IMR-90 (cell line): Measurements from ENCODE around the gene AXDND1. TPM values are rescaled to one million over a fixed set of nuclear protein-coding genes. Genes with fewer than 3 reads are reported as not detected.

Experiments
- ATAC-seq: fragments of 200-7000 bp; cut with Tn5 transposase; 2 replicates; pipeline ENCODE4 v1.9.1; 2020; ENCODE audit warnings: low read depth, mild to moderate bottlenecking, moderate library complexity
- BruUV-seq: library from RNA; stranded (reverse); fragments of 400-500 nt; replicated peaks from 2 replicates; lab custom pipeline; 2021; lab: Mats Ljungman, UMichigan
- CTCF ChIA-PET: fragments of 300-600 bp; formaldehyde crosslinking; extraction: SDS; loops from one replicate; lab custom pipeline; 2021; ENCODE audit warnings: antibody characterized with exemption; lab: Yijun Ruan, JAX
- POLR2A ChIA-PET: fragments of 300-600 bp; sonication (Branson Sonifier 250); formaldehyde crosslinking; loops from one replicate; lab custom pipeline; 2022; ENCODE audit warnings: antibody characterized with exemption; ENCODE audit not compliant: unreplicated experiment; lab: Charles Lee
- DNase-seq: peaks from one replicate; pipeline ENCODE4 v3.0.0; 2013
- H2AFZ ChIP-seq: replicated peaks from 2 replicates; pipeline ENCODE3; 2013; ENCODE audit warnings: low read length, mild to moderate bottlenecking; ENCODE audit not compliant: poor library complexity
- H2AK5ac ChIP-seq: 2 replicates; pipeline ENCODE4 v1.6.1; 2013; ENCODE audit warnings: low read depth, low read length, inconsistent platforms
- H2AK9ac ChIP-seq: replicated peaks from 2 replicates; pipeline ENCODE3; 2013; ENCODE audit warnings: mild to moderate bottlenecking, low read depth, low read length, moderate library complexity; ENCODE audit not compliant: poor library complexity
- H2BK120ac ChIP-seq: 2 replicates; pipeline ENCODE4 v1.6.1; 2013; ENCODE audit warnings: low read depth, low read length, inconsistent platforms
- H2BK15ac ChIP-seq: 3 replicates; pipeline ENCODE4 v1.6.1; 2013; ENCODE audit warnings: low read depth, low read length, inconsistent platforms
- H2BK20ac ChIP-seq: 2 replicates; pipeline ENCODE4 v1.6.1; 2013; ENCODE audit warnings: low read depth, mild to moderate bottlenecking, inconsistent platforms, low read length, moderate library complexity
- H2BK5ac ChIP-seq: 2 replicates; pipeline ENCODE4 v1.6.1; 2013; ENCODE audit warnings: mild to moderate bottlenecking, low read depth, low read length, inconsistent platforms; ENCODE audit not compliant: poor library complexity, severe bottlenecking
- H3K14ac ChIP-seq: replicated peaks from 2 replicates; pipeline ENCODE4 v1.6.1; 2013; ENCODE audit warnings: low read depth, low read length, inconsistent platforms
- H3K18ac ChIP-seq: 2 replicates; pipeline ENCODE4 v1.6.1; 2013; ENCODE audit warnings: low read depth, low read length, control low read depth
- H3K23ac ChIP-seq: 2 replicates; pipeline ENCODE4 v1.6.1; 2013; ENCODE audit warnings: low read depth, low read length, inconsistent platforms
- H3K27ac ChIP-seq: 2 replicates; pipeline ENCODE4 v1.5.1; 2013; ENCODE audit warnings: mild to moderate bottlenecking, control low read depth, low read length; ENCODE audit not compliant: insufficient read depth
- H3K27me3 ChIP-seq: 2 replicates; pipeline ENCODE4 v1.6.1; 2013; ENCODE audit warnings: low read length; ENCODE audit not compliant: control insufficient read depth, insufficient read depth
- H3K36me3 ChIP-seq: 2 replicates; pipeline ENCODE4 v1.6.1; 2013; ENCODE audit warnings: low read length, mixed read lengths; ENCODE audit not compliant: control insufficient read depth, insufficient read depth
- H3K4ac ChIP-seq: 2 replicates; pipeline ENCODE4 v1.6.1; 2013; ENCODE audit warnings: low read depth, low read length, inconsistent platforms
- H3K4me1 ChIP-seq: 2 replicates; pipeline ENCODE4 v1.6.1; 2013; ENCODE audit warnings: low read length, mixed read lengths; ENCODE audit not compliant: control insufficient read depth, insufficient read depth
- H3K4me2 ChIP-seq: 2 replicates; pipeline ENCODE4 v1.6.1; 2013; ENCODE audit warnings: low read depth, mild to moderate bottlenecking, control low read depth, low read length, moderate library complexity
- H3K4me3 ChIP-seq: 2 replicates; pipeline ENCODE4 v1.5.1; 2013; ENCODE audit warnings: low read depth, mild to moderate bottlenecking, control low read depth, low read length, moderate library complexity; ENCODE audit not compliant: insufficient read depth
- H3K56ac ChIP-seq: 2 replicates; pipeline ENCODE4 v1.6.1; 2013; ENCODE audit warnings: low read length, inconsistent platforms; ENCODE audit not compliant: insufficient read depth; ENCODE audit errors: extremely low read depth
- H3K79me1 ChIP-seq, 2 experiments: 2 replicates each; pipeline ENCODE4 v1.6.1; 2013; ENCODE audit warnings: low read length in 2 of 2, inconsistent platforms in 1 of 2, low read depth in 1 of 2
- H3K9ac ChIP-seq: 2 replicates; pipeline ENCODE4 v1.6.1; 2013; ENCODE audit warnings: low read depth, low read length, control low read depth
- H3K9me1 ChIP-seq: 2 replicates; pipeline ENCODE4 v1.6.1; 2013; ENCODE audit warnings: low read length, inconsistent platforms; ENCODE audit not compliant: insufficient read depth
- H3K9me3 ChIP-seq: 2 replicates; pipeline ENCODE4 v1.6.1; 2013; ENCODE audit warnings: low read length; ENCODE audit not compliant: control insufficient read depth, insufficient read depth
- H4K20me1 ChIP-seq: 2 replicates; pipeline ENCODE4 v1.6.1; 2013; ENCODE audit warnings: low read length, inconsistent platforms; ENCODE audit not compliant: insufficient read depth
- H4K5ac ChIP-seq: 2 replicates; pipeline ENCODE4 v1.6.1; 2013; ENCODE audit warnings: mild to moderate bottlenecking, low read depth, low read length, control low read depth
- H4K8ac ChIP-seq, 2 experiments: 2 replicates each; pipeline ENCODE4 v1.6.1; 2013; ENCODE audit warnings: low read depth in 2 of 2, low read length in 2 of 2, control low read depth in 1 of 2, inconsistent platforms in 1 of 2
- H4K91ac ChIP-seq: 2 replicates; pipeline ENCODE4 v1.6.1; 2013; ENCODE audit warnings: low read depth, low read length, inconsistent platforms; ENCODE audit not compliant: insufficient read depth
- BHLHE40 ChIP-seq: fragments of 150-350 bp; IDR thresholded peaks from 2 replicates; pipeline ENCODE4 v1.6.1; 2016; ENCODE audit warnings: mild to moderate bottlenecking, low read depth, low read length
- CHD1 ChIP-seq: IDR thresholded peaks from 2 replicates; pipeline ENCODE4 v1.6.1; 2012; ENCODE audit warnings: low read depth, low read length, improper control_type of control experiment
- MXI1 ChIP-seq: IDR thresholded peaks from 2 replicates; pipeline ENCODE4 v1.6.1; 2012; ENCODE audit warnings: low read depth, mild to moderate bottlenecking, low read length, moderate library complexity, borderline replicate concordance
- RCOR1 ChIP-seq: IDR thresholded peaks from 2 replicates; pipeline ENCODE4 v1.6.1; 2012; ENCODE audit warnings: mild to moderate bottlenecking, low read length, improper control_type of control experiment; ENCODE audit not compliant: insufficient replicate concordance
- SMC3 ChIP-seq: fragments of 150-350 bp; IDR thresholded peaks from 2 replicates; pipeline ENCODE4 v1.6.1; 2016; ENCODE audit warnings: low read depth, mild to moderate bottlenecking, antibody characterized with exemption, low read length, moderate library complexity
- WGBS, 2 experiments: methylation state at CpG; one replicate each; pipeline versions ENCODE4 v1.1.5 to v1.1.7; 2013; ENCODE audit warnings: missing lambda C conversion rate in 2 of 2; ENCODE audit not compliant: insufficient read length in 1 of 2; ENCODE audit errors: extremely low coverage in 2 of 2; 5-methylcytosine and 5-hydroxymethylcytosine counted together
- dilution Hi-C: fragments of 300-500 bp; cut with HindIII; formaldehyde crosslinking; loops from one replicate; pipeline ENCODE4 v1.14.3; 2018; ENCODE audit warnings: low sequenced_read_pairs; ENCODE audit not compliant: unreplicated experiment
- in situ Hi-C: fragments of 300-500 bp; cut with MboI; formaldehyde crosslinking; loops from 3 replicates; pipeline ENCODE4 v1.14.3; 2019; ENCODE audit warnings: low sequenced_read_pairs, inconsistent platforms, mixed read lengths
- intact Hi-C: fragments of 100-400 bp; cut with micrococcal nuclease; formaldehyde crosslinking; loops from 2 replicates; pipeline ENCODE4 v1.10.0; 2022
- polyA plus RNA-seq, 3 experiments: library from polyadenylated mRNA; depleted of rRNA; stranded (reverse); fragments of >200 nt; gene quantifications; 2 replicates each; pipeline ENCODE4 v1.2.3, GENCODE V29; 2012; ENCODE audit warnings: low replicate concordance in 1 of 3
- total RNA-seq: library from RNA; depleted of rRNA; stranded (reverse); fragments of >200 nt; gene quantifications from 2 replicates; pipeline ENCODE4 v1.2.3, GENCODE V29; 2012
- TF ChIP-seq, protein P1 (sequence below): conservative IDR thresholded peaks from 2 replicates; pipeline ENCODE4 v1.5.1; 2012; ENCODE audit warnings: mild to moderate bottlenecking, low read depth, low read length, improper control_type of control experiment

AXDND1 gene
- total and polyA plus RNA-seq, 2 of the 4 experiments (the other 2 are of a cell fraction) = not detected

DNA sequence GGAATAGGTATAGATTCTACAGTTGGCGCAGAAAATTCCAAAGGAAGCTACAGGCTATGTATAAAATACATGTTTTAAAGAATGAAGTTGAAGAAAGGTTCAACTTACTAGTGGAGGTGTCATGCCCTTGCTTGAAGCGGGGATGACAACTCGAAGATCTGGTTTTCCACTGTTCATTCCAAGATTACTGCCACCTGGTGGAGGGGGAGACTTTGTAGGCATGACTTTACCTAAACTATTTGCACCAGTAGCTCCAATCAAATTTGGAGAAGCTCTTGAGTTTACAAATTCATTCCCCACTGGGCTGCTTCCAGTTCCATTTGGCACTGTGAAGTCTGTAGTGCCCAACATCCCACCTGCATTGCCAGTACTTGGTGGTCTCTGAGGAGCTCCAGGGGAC, 81.7 kb downstream of the AXDND1 start:
- Histone ChIP-seq H3K9ac (no peak overlapping the region), H3K79me1 (no peaks in the 10 kb centered on the region), H3K14ac (no peak overlapping the region), H3K18ac (no peak overlapping the region), H3K4me1 (no peaks in the 10 kb centered on the region), H4K20me1 (no peaks in the 10 kb centered on the region), H3K4me3 (no peak overlapping the region), H2AK5ac (no peak overlapping the region), H3K4me2 (no peak overlapping the region), H3K4ac (no peak overlapping the region), H3K27me3 (no peaks in the 10 kb centered on the region), H3K36me3 (no peaks in the 10 kb centered on the region), H3K27ac (no peak overlapping the region), H4K91ac (no peak overlapping the region), H2BK20ac (no peak overlapping the region), H2AFZ (no peak overlapping the region), H4K8ac (no peak overlapping the region), H2BK5ac (no peak overlapping the region), H3K9me3 (no peaks in the 10 kb centered on the region), H2BK15ac (no peak overlapping the region), H3K23ac (no peak overlapping the region), H2AK9ac (no peak overlapping the region), H3K9me1 (no peaks in the 10 kb centered on the region), H2BK120ac (no peak overlapping the region), H3K56ac (no peak overlapping the region), H4K5ac (no peak overlapping the region)
- TF ChIP-seq CHD1 = no peak
- no peak for TF ChIP-seq MXI1
- TF ChIP-seq BHLHE40 = no peak
- TF ChIP-seq, protein P1, sequence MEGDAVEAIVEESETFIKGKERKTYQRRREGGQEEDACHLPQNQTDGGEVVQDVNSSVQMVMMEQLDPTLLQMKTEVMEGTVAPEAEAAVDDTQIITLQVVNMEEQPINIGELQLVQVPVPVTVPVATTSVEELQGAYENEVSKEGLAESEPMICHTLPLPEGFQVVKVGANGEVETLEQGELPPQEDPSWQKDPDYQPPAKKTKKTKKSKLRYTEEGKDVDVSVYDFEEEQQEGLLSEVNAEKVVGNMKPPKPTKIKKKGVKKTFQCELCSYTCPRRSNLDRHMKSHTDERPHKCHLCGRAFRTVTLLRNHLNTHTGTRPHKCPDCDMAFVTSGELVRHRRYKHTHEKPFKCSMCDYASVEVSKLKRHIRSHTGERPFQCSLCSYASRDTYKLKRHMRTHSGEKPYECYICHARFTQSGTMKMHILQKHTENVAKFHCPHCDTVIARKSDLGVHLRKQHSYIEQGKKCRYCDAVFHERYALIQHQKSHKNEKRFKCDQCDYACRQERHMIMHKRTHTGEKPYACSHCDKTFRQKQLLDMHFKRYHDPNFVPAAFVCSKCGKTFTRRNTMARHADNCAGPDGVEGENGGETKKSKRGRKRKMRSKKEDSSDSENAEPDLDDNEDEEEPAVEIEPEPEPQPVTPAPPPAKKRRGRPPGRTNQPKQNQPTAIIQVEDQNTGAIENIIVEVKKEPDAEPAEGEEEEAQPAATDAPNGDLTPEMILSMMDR = 0 out of 2 replicates have a peak, but pooled peaks have one; percentile 5
- TF ChIP-seq RCOR1 = no peak
- peak; percentile 21; the same call in 1 of the 2 replicates for TF ChIP-seq SMC3
- WGBS, 2 experiments = no CpG with 5 or more reads among the region's 3 CpGs
- no peak for ATAC-seq
- ChIA-PET CTCF (interaction anchor here (0.6 kb wide), 1 partner anchor 35 kb away, joined by 3 read pairs; no protein-coding TSS in a partner anchor), POLR2A (no interaction called here)
- intact Hi-C loops (no loop called here), in situ Hi-C loops (no loop called here), dilution Hi-C loops (no loop called here)
- BruUV-seq = no TSS peak
- DNase-seq = peak; percentile 2
